A549 (cell line): ENCODE data around the gene NPM1.

Experiments
- KDM1A ChIP-seq: fragments of 200-600 bp; sonication (generic); IDR thresholded peaks from 2 replicates; pipeline ENCODE4 v1.6.1; 2016; ENCODE audit warnings: low read depth, mild to moderate bottlenecking
- NPAS2 ChIP-seq: fragments of 250-450 bp; sonication (Bioruptor Pico); IDR thresholded peaks from 2 replicates; pipeline ENCODE4 v1.8.0; 2022; ENCODE audit warnings: mild to moderate bottlenecking, moderate library complexity, borderline replicate concordance
- REST ChIP-seq: fragments of 200-600 bp; sonication (generic); IDR thresholded peaks from 2 replicates; pipeline ENCODE4 v1.6.1; 2016; ENCODE audit warnings: antibody characterized with exemption, mild to moderate bottlenecking, moderate library complexity
- SMC3 ChIP-seq: fragments of >200 bp; sonication (Bioruptor Twin); formaldehyde crosslinking; IDR thresholded peaks from 3 replicates; pipeline ENCODE4 v1.6.1; 2018; ENCODE audit warnings: inconsistent platforms
- SREBF2 ChIP-seq: fragments of 450-650 bp; IDR thresholded peaks from 2 replicates; pipeline ENCODE4 v1.6.1; 2014; ENCODE audit warnings: mild to moderate bottlenecking, moderate library complexity
- TF ChIP-seq, protein P1 (sequence below): fragments of >200 bp; sonication (Bioruptor Twin); formaldehyde crosslinking; IDR thresholded peaks from 3 replicates; pipeline ENCODE4 v1.6.1; 2016
- TF ChIP-seq, protein P2 (sequence below): fragments of >200 bp; sonication (Bioruptor Twin); formaldehyde crosslinking; IDR thresholded peaks from 3 replicates; pipeline ENCODE4 v1.5.1; 2016

DNA sequence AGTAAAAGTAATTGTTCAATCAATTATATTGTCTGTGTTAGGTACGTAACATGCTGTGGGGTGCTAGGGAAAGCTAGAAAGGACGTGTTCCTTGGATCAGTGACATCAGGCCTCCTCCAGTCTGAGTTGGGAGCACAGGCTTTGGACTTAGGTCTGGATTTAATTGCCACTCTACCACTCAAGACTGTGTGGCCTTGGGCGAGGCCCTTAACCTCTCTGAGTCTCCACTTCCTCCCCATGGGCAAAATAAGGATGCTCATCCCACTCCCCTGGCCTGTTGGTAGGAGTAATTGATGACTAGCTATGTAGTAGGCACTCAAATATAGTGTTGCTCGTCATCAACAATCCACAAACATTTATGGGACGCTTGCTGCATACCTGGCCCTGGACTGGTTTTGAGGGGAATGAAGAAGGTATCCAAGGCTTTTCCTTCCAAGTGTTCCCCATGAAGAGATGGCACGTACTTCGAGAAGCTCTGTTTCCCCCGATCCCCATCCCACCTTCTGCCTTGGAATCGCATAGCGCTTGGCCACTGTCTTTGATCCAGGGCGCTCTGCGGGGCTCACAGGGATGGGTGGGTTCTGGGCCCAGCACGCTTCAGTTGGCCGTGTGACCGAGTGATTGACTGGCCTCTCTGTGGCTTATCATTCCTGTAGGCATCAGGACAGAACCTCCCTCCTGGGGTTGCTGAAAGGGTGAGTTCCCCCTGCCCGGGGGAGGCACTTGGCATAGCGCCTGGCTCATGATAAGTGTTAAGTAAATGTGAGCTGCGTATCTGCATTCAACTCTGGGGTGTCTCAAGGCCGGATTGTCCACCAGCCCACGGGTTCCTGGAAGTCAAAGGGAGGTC lies 39.9 kb downstream of the NPM1 start:
- TF ChIP-seq, protein P1, sequence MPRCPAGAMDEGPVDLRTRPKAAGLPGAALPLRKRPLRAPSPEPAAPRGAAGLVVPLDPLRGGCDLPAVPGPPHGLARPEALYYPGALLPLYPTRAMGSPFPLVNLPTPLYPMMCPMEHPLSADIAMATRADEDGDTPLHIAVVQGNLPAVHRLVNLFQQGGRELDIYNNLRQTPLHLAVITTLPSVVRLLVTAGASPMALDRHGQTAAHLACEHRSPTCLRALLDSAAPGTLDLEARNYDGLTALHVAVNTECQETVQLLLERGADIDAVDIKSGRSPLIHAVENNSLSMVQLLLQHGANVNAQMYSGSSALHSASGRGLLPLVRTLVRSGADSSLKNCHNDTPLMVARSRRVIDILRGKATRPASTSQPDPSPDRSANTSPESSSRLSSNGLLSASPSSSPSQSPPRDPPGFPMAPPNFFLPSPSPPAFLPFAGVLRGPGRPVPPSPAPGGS, result no peak
- TF ChIP-seq NPAS2 (CRISPR knock-in tag) (no peak), REST (no peak), SMC3 (no peak), KDM1A (no peak), SREBF2 (no peak)
- TF ChIP-seq, protein P2, sequence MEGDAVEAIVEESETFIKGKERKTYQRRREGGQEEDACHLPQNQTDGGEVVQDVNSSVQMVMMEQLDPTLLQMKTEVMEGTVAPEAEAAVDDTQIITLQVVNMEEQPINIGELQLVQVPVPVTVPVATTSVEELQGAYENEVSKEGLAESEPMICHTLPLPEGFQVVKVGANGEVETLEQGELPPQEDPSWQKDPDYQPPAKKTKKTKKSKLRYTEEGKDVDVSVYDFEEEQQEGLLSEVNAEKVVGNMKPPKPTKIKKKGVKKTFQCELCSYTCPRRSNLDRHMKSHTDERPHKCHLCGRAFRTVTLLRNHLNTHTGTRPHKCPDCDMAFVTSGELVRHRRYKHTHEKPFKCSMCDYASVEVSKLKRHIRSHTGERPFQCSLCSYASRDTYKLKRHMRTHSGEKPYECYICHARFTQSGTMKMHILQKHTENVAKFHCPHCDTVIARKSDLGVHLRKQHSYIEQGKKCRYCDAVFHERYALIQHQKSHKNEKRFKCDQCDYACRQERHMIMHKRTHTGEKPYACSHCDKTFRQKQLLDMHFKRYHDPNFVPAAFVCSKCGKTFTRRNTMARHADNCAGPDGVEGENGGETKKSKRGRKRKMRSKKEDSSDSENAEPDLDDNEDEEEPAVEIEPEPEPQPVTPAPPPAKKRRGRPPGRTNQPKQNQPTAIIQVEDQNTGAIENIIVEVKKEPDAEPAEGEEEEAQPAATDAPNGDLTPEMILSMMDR, result no peak
